Osteoblast (primary cell): ENCODE data around the gene PIK3AP1. TPM values are rescaled to one million over a fixed set of nuclear protein-coding genes. Genes with fewer than 3 reads are reported as not detected.

Experiments used
- DNase-seq: peaks from one replicate; pipeline ENCODE4 v3.0.0; 2011; ENCODE audit warnings: low spot score, mixed read lengths; ENCODE audit not compliant: insufficient read length; ENCODE audit errors: missing footprints
- H2AFZ ChIP-seq: 2 replicates; pipeline ENCODE4 v1.6.0; 2011; ENCODE audit warnings: mild to moderate bottlenecking, low read length
- H3K27ac ChIP-seq: 2 replicates; pipeline ENCODE4 v1.5.1; 2011; ENCODE audit warnings: mild to moderate bottlenecking, low read depth, low read length, moderate library complexity
- H3K27me3 ChIP-seq: 2 replicates; pipeline ENCODE4 v1.6.0; 2012; ENCODE audit warnings: mild to moderate bottlenecking, control low read depth, inconsistent platforms, low read length, moderate library complexity; ENCODE audit not compliant: insufficient read depth
- H3K36me3 ChIP-seq: 2 replicates; pipeline ENCODE4 v1.5.1; 2011; ENCODE audit warnings: mild to moderate bottlenecking, low read length, control low read depth, moderate library complexity; ENCODE audit not compliant: insufficient read depth
- H3K4me1 ChIP-seq: 2 replicates; pipeline ENCODE4 v1.5.1; 2011; ENCODE audit warnings: mild to moderate bottlenecking, low read length, control low read depth, moderate library complexity; ENCODE audit not compliant: insufficient read depth
- H3K4me2 ChIP-seq: 2 replicates; pipeline ENCODE4 v1.6.0; 2011; ENCODE audit warnings: mild to moderate bottlenecking, low read length; ENCODE audit not compliant: insufficient read depth
- H3K4me3 ChIP-seq: fragments of 200-600 bp; sonication (generic); 3 replicates; pipeline ENCODE4 v1.5.1; 2012; ENCODE audit warnings: mild to moderate bottlenecking, low read length, inconsistent platforms; ENCODE audit not compliant: insufficient read depth
- H3K79me2 ChIP-seq: 2 replicates; pipeline ENCODE4 v1.6.0; 2012; ENCODE audit warnings: mild to moderate bottlenecking, low read length, control low read depth, inconsistent platforms; ENCODE audit not compliant: insufficient read depth
- H3K9me3 ChIP-seq: 2 replicates; pipeline ENCODE4 v1.5.1; 2011; ENCODE audit warnings: low read depth, low read length, control low read depth
- H4K20me1 ChIP-seq: 2 replicates; pipeline ENCODE4 v1.6.0; 2012; ENCODE audit warnings: mild to moderate bottlenecking, low read length, control low read depth; ENCODE audit not compliant: insufficient read depth
- total RNA-seq: library from RNA; depleted of rRNA; stranded (reverse); fragments of >200 nt; gene quantifications from 2 replicates; pipeline ENCODE4 v1.2.3, GENCODE V29; 2012
- TF ChIP-seq, protein P1 (sequence below): IDR thresholded peaks from 2 replicates; pipeline ENCODE4 v1.5.1; 2011; ENCODE audit warnings: mild to moderate bottlenecking, low read depth, low read length, moderate library complexity; ENCODE audit errors: extremely low read depth

PIK3AP1 gene
- total RNA-seq, 1 donor, result 0.36 TPM

GRCh38 chr10:96610817-96611216, 109.5 kb downstream of the PIK3AP1 start:
- H3K79me2 ChIP-seq, result no peaks in the 10 kb centered on the region
- peaks cover 11% of the 10 kb centered on the region for H3K4me1 ChIP-seq
- no peak overlapping the region for H2AFZ ChIP-seq
- H3K36me3 ChIP-seq, result no peaks in the 10 kb centered on the region
- H3K4me2 ChIP-seq, result no peak overlapping the region
- no peaks in the 10 kb centered on the region for H4K20me1 ChIP-seq
- H3K9me3 ChIP-seq, result no peaks in the 10 kb centered on the region
- H3K27ac ChIP-seq, result no peak overlapping the region
- DNase-seq, result no peak
- TF ChIP-seq, protein P1, sequence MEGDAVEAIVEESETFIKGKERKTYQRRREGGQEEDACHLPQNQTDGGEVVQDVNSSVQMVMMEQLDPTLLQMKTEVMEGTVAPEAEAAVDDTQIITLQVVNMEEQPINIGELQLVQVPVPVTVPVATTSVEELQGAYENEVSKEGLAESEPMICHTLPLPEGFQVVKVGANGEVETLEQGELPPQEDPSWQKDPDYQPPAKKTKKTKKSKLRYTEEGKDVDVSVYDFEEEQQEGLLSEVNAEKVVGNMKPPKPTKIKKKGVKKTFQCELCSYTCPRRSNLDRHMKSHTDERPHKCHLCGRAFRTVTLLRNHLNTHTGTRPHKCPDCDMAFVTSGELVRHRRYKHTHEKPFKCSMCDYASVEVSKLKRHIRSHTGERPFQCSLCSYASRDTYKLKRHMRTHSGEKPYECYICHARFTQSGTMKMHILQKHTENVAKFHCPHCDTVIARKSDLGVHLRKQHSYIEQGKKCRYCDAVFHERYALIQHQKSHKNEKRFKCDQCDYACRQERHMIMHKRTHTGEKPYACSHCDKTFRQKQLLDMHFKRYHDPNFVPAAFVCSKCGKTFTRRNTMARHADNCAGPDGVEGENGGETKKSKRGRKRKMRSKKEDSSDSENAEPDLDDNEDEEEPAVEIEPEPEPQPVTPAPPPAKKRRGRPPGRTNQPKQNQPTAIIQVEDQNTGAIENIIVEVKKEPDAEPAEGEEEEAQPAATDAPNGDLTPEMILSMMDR, result no peak
- H3K27me3 ChIP-seq, result peaks cover 17% of the 10 kb centered on the region
- H3K4me3 ChIP-seq, result no peak overlapping the region

- Histone ChIP-seq H3K79me2 (no peaks in the 10 kb centered on the region), H3K36me3 (no peaks in the 10 kb centered on the region), H3K27me3 (peaks cover 17% of the 10 kb centered on the region), H3K27ac (no peak overlapping the region), H2AFZ (no peak overlapping the region), H3K4me1 (peaks cover 5% of the 10 kb centered on the region), H3K4me3 (no peak overlapping the region), H4K20me1 (no peaks in the 10 kb centered on the region), H3K4me2 (no peak overlapping the region), H3K9me3 (no peaks in the 10 kb centered on the region)
- TF ChIP-seq, protein P1, result no peak
- DNase-seq, result no peak
Observed at GRCh38 chr10:96609510-96609909, 110.8 kb downstream of the PIK3AP1 start.

DNA sequence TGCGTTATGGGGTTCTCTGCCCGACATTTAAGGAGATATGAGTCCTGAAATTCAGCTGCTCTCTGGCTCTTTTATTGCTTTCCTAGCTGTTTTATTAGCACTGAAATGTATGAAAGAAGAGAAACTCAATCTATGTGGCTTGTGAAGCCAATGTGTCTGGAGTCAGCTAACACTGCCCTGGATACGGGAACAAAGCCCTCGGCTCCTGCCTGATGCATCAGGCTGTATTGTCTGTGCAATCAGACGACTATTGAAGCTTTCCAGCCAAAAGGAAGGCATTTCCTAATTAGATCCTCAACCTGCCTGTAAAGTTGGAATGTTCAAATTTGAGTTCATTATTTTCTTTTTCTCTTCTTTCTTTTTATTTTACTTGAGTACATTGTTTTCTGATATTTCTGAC, 111.5 kb downstream of the PIK3AP1 start:
- no peaks in the 10 kb centered on the region for H3K79me2 ChIP-seq
- H3K4me1 ChIP-seq, result no peaks in the 10 kb centered on the region

GRCh38 chr10:96608262-96608661, 112.1 kb downstream of the PIK3AP1 start:
- no peak overlapping the region for H2AFZ ChIP-seq
- H3K9me3 ChIP-seq, result no peaks in the 10 kb centered on the region
- no peak overlapping the region for H3K4me2 ChIP-seq
- no peaks in the 10 kb centered on the region for H4K20me1 ChIP-seq
- TF ChIP-seq, protein P1, result no peak
- no peaks in the 10 kb centered on the region for H3K79me2 ChIP-seq
- no peaks in the 10 kb centered on the region for H3K4me1 ChIP-seq
- H3K27me3 ChIP-seq, result peaks cover 17% of the 10 kb centered on the region
- no peak overlapping the region for H3K4me3 ChIP-seq
- no peak for DNase-seq
- no peak overlapping the region for H3K27ac ChIP-seq
- no peaks in the 10 kb centered on the region for H3K36me3 ChIP-seq

More for the DNA sequence above, 111.5 kb downstream of the PIK3AP1 start:
- H3K4me3 ChIP-seq, result no peak overlapping the region
- H3K27ac ChIP-seq, result no peak overlapping the region
- peaks cover 17% of the 10 kb centered on the region for H3K27me3 ChIP-seq
- TF ChIP-seq, protein P1, result no peak
- H3K4me2 ChIP-seq, result no peak overlapping the region
- H4K20me1 ChIP-seq, result no peaks in the 10 kb centered on the region
- no peak for DNase-seq
- no peaks in the 10 kb centered on the region for H3K36me3 ChIP-seq
- H3K9me3 ChIP-seq, result no peaks in the 10 kb centered on the region
- H2AFZ ChIP-seq, result no peak overlapping the region
